HCT116 (cell line): ENCODE results near the gene SLC25A3. TPM values are rescaled to one million over a fixed set of nuclear protein-coding genes. Genes with fewer than 3 reads are reported as not detected.

Experiments used
- ATAC-seq: fragments of 200-7000 bp; cut with Tn5 transposase; 2 replicates; pipeline ENCODE4 v1.9.1; 2020; ENCODE audit warnings: mild to moderate bottlenecking, moderate library complexity
- BruUV-seq: library from RNA; stranded (reverse); fragments of 400-500 nt; replicated peaks from 2 replicates; lab custom pipeline; 2021; lab: Mats Ljungman, UMichigan
- CTCF ChIA-PET: fragments of 300-600 bp; sonication (Branson Sonifier 250); formaldehyde crosslinking; loops from one replicate; lab custom pipeline; 2021; ENCODE audit warnings: antibody characterized with exemption; lab: Charles Lee
- POLR2A ChIA-PET: fragments of 300-600, 350-600 bp; sonication (Branson Sonifier 250); formaldehyde crosslinking; loops from one replicate; lab custom pipeline; 2021; ENCODE audit warnings: antibody characterized with exemption; lab: Charles Lee
- RAD21 ChIA-PET, 2 experiments: fragments of 300-600 bp; sonication (Branson Sonifier 250); formaldehyde crosslinking; loops; one replicate each; lab custom pipeline; 2023; ENCODE audit warnings: low total read pairs in 2 of 2; ENCODE audit not compliant: uncharacterized antibody in 2 of 2, unreplicated experiment in 2 of 2, low non-redundant PET in 1 of 2; lab: Charles Lee
- DNase-seq: peaks from one replicate; pipeline ENCODE4 v3.0.0-alpha.2; 2010; ENCODE audit warnings: low read depth, low spot score
- H2AFZ ChIP-seq: fragments of 200-600 bp; shearing (Covaris generic), sonication (generic); 2 replicates; pipeline ENCODE4 v1.6.1; 2017; ENCODE audit warnings: low read depth, mixed run types, mixed read lengths, antibody characterized with exemption, low read length; ENCODE audit not compliant: poor library complexity, severe bottlenecking
- H3K27ac ChIP-seq: 2 replicates; pipeline ENCODE4 v1.5.1; 2012; ENCODE audit warnings: low read depth, low read length
- H3K27me3 ChIP-seq: fragments of 200-600 bp; sonication (generic); 2 replicates; pipeline ENCODE4 v1.6.1; 2016; ENCODE audit warnings: mixed run types, low read length, mixed read lengths; ENCODE audit not compliant: insufficient read depth
- H3K36me3 ChIP-seq, 2 experiments: fragments of 200-500 bp in 1 of 2; fragments of 200-600 bp in 1 of 2; sonication (Bioruptor generic) in 1 of 2; sonication (generic) in 1 of 2; 2 replicates each; pipeline versions ENCODE4 v1.5.1 to v1.6.1; 2014 to 2016; ENCODE audit warnings: low read length in 2 of 2, inconsistent platforms in 1 of 2, mixed read lengths in 1 of 2, mixed run types in 1 of 2; ENCODE audit not compliant: insufficient read depth in 2 of 2, control insufficient read depth in 1 of 2
- H3K4me1 ChIP-seq, 2 experiments: fragments of 200-600 bp in 1 of 2; sonication (generic) in 1 of 2; 2 replicates each; pipeline versions ENCODE4 v1.5.1 to v1.6.1; 2012 to 2017; ENCODE audit warnings: low read length in 2 of 2, inconsistent platforms in 1 of 2, mild to moderate bottlenecking in 1 of 2, mixed read lengths in 1 of 2, mixed run types in 1 of 2, moderate library complexity in 1 of 2; ENCODE audit not compliant: insufficient read depth in 2 of 2, control insufficient read depth in 1 of 2
- H3K4me2 ChIP-seq: fragments of 200-600 bp; sonication (generic); 2 replicates; pipeline ENCODE4 v1.6.1; 2017; ENCODE audit warnings: mixed run types, low read length, mixed read lengths
- H3K4me3 ChIP-seq, 2 experiments: fragments of 200-600 bp in 1 of 2; sonication (generic) in 1 of 2; replicated peaks in 1 of 2; 2 replicates each; pipeline ENCODE4 v1.5.1; 2011 to 2016; ENCODE audit warnings: low read length in 2 of 2, control low read depth in 1 of 2, low read depth in 1 of 2, mild to moderate bottlenecking in 1 of 2, mixed read lengths in 1 of 2, mixed run types in 1 of 2
- H3K79me2 ChIP-seq: fragments of 200-600 bp; sonication (generic); 2 replicates; pipeline ENCODE4 v1.6.1; 2017; ENCODE audit warnings: mild to moderate bottlenecking, mixed run types, low read length, moderate library complexity, mixed read lengths; ENCODE audit not compliant: insufficient read depth
- H3K9ac ChIP-seq: fragments of 200-600 bp; sonication (generic); 2 replicates; pipeline ENCODE4 v1.6.1; 2016; ENCODE audit warnings: low read length, mixed read lengths
- H3K9me2 ChIP-seq: fragments of 200-600 bp; sonication (generic), shearing (Covaris generic); 2 replicates; pipeline ENCODE4 v1.6.1; 2017; ENCODE audit warnings: mixed run types, mild to moderate bottlenecking, moderate library complexity; ENCODE audit not compliant: insufficient read depth
- H3K9me3 ChIP-seq, 2 experiments: fragments of 200-500 bp in 1 of 2; fragments of 200-600 bp in 1 of 2; sonication (Bioruptor generic) in 1 of 2; sonication (generic) in 1 of 2; 2 replicates each; pipeline ENCODE4 v1.6.1; 2014 to 2017; ENCODE audit warnings: low read length in 2 of 2, mixed read lengths in 2 of 2, inconsistent platforms in 1 of 2, low read depth in 1 of 2, mild to moderate bottlenecking in 1 of 2, mixed run types in 1 of 2, moderate library complexity in 1 of 2; ENCODE audit not compliant: control insufficient read depth in 1 of 2, insufficient read depth in 1 of 2
- H4K20me1 ChIP-seq: fragments of 200-600 bp; sonication (generic), shearing (Covaris generic); 2 replicates; pipeline ENCODE4 v1.6.1; 2017; ENCODE audit warnings: mixed run types, mild to moderate bottlenecking, moderate library complexity; ENCODE audit not compliant: insufficient read depth
- EGR1 ChIP-seq: IDR thresholded peaks from 2 replicates; pipeline ENCODE4 v1.6.1; 2012; ENCODE audit warnings: low read depth
- JUND ChIP-seq: IDR thresholded peaks from 2 replicates; pipeline ENCODE4 v1.6.1; 2012
- SIN3A ChIP-seq: IDR thresholded peaks from 2 replicates; pipeline ENCODE4 v1.6.1; 2012; ENCODE audit warnings: low read depth
- SRF ChIP-seq: IDR thresholded peaks from 2 replicates; pipeline ENCODE4 v1.6.1; 2012; ENCODE audit warnings: low read depth
- ZNF274 ChIP-seq: fragments of 200-500 bp; sonication (Bioruptor generic); IDR thresholded peaks from 2 replicates; pipeline ENCODE4 v1.6.1; 2014; ENCODE audit warnings: mild to moderate bottlenecking, low read depth, low read length, inconsistent platforms
- intact Hi-C: fragments of 100-400 bp; cut with micrococcal nuclease; formaldehyde crosslinking; loops from 2 replicates; pipeline ENCODE4 v1.10.0; 2022
- total RNA-seq: library from RNA; stranded (reverse); gene quantifications from one replicate; pipeline ENCODE4 v1.2.1, GENCODE V29; 2021; ENCODE audit not compliant: unreplicated experiment
- TF ChIP-seq, protein P1 (sequence below): IDR thresholded peaks from 2 replicates; pipeline ENCODE4 v1.6.1; 2012; ENCODE audit warnings: low read depth
- TF ChIP-seq, protein P2 (sequence below): IDR thresholded peaks from 2 replicates; pipeline ENCODE4 v1.6.1; 2011; ENCODE audit warnings: mild to moderate bottlenecking, low read length, moderate library complexity; ENCODE audit not compliant: insufficient replicate concordance; ENCODE audit errors: extremely low read depth

The SLC25A3 gene
- total RNA-seq, 1 experiment from 2014 or later: 927 TPM

DNA sequence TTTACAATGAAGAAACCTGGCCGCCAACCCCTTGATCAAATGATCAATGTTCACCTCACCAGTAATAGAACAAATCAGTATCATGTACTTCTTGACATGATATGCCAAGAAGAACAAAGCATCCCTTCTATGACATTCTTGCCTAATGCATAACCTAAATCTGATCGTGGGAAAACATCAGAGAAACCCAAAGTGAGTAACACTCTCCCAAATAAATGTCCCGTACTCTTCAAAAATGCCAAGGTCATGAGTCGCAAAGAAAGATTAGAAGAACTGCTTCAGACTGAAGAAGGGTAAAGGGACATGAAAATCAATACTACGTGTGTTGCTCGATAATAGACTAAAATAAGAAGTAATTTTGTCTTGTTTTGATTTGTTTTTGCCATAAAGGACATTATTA lies 11.4 kb upstream of the SLC25A3 start:
- no peaks in the 10 kb centered on the region for H3K27me3 ChIP-seq
- H3K79me2 ChIP-seq: no peaks in the 10 kb centered on the region
- peak overlapping the region; percentile 46 for H3K4me2 ChIP-seq
- ChIA-PET POLR2A (no interaction called here), CTCF (no interaction called here), RAD21 (no interaction called here)
- intact Hi-C loops: no loop called here
- ATAC-seq: peak; percentile 57
- peaks cover 21 to 43% of the 10 kb centered on the region in 2 experiments for H3K4me1 ChIP-seq
- no peak overlapping the region for H3K4me3 ChIP-seq
- no peaks in the 10 kb centered on the region for H3K36me3 ChIP-seq
- no peaks in the 10 kb centered on the region for H3K9me2 ChIP-seq
- H4K20me1 ChIP-seq: no peaks in the 10 kb centered on the region
- BruUV-seq: no TSS peak
- H3K27ac ChIP-seq: no peak overlapping the region
- peak overlapping the region; percentile 41 for H2AFZ ChIP-seq
- TF ChIP-seq JUND: no peak
- no peak for TF ChIP-seq EGR1
- TF ChIP-seq SIN3A: no peak
- TF ChIP-seq SRF: no peak
- TF ChIP-seq, protein P1, sequence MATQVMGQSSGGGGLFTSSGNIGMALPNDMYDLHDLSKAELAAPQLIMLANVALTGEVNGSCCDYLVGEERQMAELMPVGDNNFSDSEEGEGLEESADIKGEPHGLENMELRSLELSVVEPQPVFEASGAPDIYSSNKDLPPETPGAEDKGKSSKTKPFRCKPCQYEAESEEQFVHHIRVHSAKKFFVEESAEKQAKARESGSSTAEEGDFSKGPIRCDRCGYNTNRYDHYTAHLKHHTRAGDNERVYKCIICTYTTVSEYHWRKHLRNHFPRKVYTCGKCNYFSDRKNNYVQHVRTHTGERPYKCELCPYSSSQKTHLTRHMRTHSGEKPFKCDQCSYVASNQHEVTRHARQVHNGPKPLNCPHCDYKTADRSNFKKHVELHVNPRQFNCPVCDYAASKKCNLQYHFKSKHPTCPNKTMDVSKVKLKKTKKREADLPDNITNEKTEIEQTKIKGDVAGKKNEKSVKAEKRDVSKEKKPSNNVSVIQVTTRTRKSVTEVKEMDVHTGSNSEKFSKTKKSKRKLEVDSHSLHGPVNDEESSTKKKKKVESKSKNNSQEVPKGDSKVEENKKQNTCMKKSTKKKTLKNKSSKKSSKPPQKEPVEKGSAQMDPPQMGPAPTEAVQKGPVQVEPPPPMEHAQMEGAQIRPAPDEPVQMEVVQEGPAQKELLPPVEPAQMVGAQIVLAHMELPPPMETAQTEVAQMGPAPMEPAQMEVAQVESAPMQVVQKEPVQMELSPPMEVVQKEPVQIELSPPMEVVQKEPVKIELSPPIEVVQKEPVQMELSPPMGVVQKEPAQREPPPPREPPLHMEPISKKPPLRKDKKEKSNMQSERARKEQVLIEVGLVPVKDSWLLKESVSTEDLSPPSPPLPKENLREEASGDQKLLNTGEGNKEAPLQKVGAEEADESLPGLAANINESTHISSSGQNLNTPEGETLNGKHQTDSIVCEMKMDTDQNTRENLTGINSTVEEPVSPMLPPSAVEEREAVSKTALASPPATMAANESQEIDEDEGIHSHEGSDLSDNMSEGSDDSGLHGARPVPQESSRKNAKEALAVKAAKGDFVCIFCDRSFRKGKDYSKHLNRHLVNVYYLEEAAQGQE: no peak
- TF ChIP-seq ZNF274: no peak
- TF ChIP-seq, protein P2, sequence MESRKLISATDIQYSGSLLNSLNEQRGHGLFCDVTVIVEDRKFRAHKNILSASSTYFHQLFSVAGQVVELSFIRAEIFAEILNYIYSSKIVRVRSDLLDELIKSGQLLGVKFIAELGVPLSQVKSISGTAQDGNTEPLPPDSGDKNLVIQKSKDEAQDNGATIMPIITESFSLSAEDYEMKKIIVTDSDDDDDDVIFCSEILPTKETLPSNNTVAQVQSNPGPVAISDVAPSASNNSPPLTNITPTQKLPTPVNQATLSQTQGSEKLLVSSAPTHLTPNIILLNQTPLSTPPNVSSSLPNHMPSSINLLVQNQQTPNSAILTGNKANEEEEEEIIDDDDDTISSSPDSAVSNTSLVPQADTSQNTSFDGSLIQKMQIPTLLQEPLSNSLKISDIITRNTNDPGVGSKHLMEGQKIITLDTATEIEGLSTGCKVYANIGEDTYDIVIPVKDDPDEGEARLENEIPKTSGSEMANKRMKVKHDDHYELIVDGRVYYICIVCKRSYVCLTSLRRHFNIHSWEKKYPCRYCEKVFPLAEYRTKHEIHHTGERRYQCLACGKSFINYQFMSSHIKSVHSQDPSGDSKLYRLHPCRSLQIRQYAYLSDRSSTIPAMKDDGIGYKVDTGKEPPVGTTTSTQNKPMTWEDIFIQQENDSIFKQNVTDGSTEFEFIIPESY: no peak
- H3K9me3 ChIP-seq: no peaks in the 10 kb centered on the region
- H3K9ac ChIP-seq: no peak overlapping the region
- peak; percentile 40 for DNase-seq
